Type B pancreatic cell (in vitro differentiated cells): ENCODE data around the gene ESR1. TPM values are rescaled to one million over a fixed set of nuclear protein-coding genes. Genes with fewer than 3 reads are reported as not detected.

Experiments
- DNase-seq: peaks from one replicate; pipeline ENCODE4 v3.0.0; 2021; ENCODE audit warnings: mixed read lengths; ENCODE audit not compliant: unreplicated experiment; ENCODE audit errors: extremely low spot score
- H3K27ac Mint-ChIP-seq: 2 replicates; pipeline ENCODE4 v1.8.0; 2021; ENCODE audit warnings: mild to moderate bottlenecking, mixed read lengths
- H3K27me3 Mint-ChIP-seq: 2 replicates; pipeline ENCODE4 v1.8.0; 2021; ENCODE audit warnings: mixed read lengths
- H3K36me3 Mint-ChIP-seq: 2 replicates; pipeline ENCODE4 v1.8.0; 2021; ENCODE audit warnings: mixed read lengths
- H3K4me1 Mint-ChIP-seq: one replicate; pipeline ENCODE4 v1.8.0; 2021; ENCODE audit warnings: mixed read lengths; ENCODE audit not compliant: unreplicated experiment
- H3K4me3 Mint-ChIP-seq: 2 replicates; pipeline ENCODE4 v1.8.0; 2021; ENCODE audit warnings: mild to moderate bottlenecking, mixed read lengths
- H3K9me3 Mint-ChIP-seq: 2 replicates; pipeline ENCODE4 v1.8.0; 2021; ENCODE audit warnings: mixed read lengths
- total RNA-seq: library from RNA; stranded (reverse); gene quantifications from 2 replicates; pipeline ENCODE4 v1.2.1, GENCODE V29; 2021; ENCODE audit warnings: low replicate concordance
- TF ChIP-seq, protein P1 (sequence below): fragments of 200-600 bp; sonication (generic); conservative IDR thresholded peaks from 2 replicates; pipeline ENCODE4 v1.5.0; 2021; ENCODE audit warnings: antibody characterized with exemption, mild to moderate bottlenecking

ESR1 gene
- total RNA-seq, 1 donor from 2014 or later = 0.24 TPM

DNA sequence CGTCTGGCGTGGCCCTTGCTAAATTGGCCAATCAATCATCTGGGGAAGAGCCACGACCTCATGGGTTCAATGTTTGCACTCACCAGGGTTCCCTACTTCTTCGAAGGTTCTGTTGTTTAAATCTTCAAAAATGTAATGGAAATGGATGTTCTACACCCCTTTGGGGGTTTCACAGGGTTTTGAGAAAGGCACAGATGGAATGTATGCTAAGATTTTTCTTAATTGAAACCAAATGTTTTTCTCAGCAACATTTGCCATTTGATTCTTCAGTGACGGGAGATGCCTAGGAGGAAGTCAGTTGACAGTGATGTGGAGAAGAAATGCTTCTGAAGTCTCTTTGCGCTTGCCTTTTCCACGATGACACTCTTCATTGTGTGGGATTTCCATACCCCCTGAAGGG lies 312.3 kb downstream of the ESR1 start:
- no peak overlapping the region for H3K27ac Mint-ChIP-seq
- no peaks in the 10 kb centered on the region for H3K9me3 Mint-ChIP-seq
- H3K4me1 Mint-ChIP-seq = peaks cover 11% of the 10 kb centered on the region
- H3K4me3 Mint-ChIP-seq = no peak overlapping the region
- H3K27me3 Mint-ChIP-seq = no peaks in the 10 kb centered on the region
- TF ChIP-seq, protein P1, sequence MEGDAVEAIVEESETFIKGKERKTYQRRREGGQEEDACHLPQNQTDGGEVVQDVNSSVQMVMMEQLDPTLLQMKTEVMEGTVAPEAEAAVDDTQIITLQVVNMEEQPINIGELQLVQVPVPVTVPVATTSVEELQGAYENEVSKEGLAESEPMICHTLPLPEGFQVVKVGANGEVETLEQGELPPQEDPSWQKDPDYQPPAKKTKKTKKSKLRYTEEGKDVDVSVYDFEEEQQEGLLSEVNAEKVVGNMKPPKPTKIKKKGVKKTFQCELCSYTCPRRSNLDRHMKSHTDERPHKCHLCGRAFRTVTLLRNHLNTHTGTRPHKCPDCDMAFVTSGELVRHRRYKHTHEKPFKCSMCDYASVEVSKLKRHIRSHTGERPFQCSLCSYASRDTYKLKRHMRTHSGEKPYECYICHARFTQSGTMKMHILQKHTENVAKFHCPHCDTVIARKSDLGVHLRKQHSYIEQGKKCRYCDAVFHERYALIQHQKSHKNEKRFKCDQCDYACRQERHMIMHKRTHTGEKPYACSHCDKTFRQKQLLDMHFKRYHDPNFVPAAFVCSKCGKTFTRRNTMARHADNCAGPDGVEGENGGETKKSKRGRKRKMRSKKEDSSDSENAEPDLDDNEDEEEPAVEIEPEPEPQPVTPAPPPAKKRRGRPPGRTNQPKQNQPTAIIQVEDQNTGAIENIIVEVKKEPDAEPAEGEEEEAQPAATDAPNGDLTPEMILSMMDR = no peak
- DNase-seq = no peak
- peaks cover 10% of the 10 kb centered on the region for H3K36me3 Mint-ChIP-seq

DNA sequence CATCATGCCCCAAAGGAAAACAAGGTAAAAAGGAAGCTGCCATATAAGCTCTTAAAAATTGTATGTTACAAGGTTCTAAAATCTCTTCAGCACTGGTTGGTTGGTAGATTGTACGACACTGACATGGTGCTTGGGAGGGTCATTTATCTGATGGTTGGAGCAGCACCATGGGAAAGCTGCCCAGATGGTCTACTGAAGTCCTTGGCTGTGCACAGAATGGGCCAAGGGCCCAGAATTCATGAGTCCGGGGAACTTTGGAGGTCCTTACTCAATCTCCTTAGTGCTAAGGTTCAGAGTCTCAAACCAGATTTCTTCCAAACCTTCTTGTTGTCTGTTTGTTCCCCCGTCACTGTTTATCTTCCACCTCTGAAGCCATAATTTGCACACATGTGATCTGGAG lies 314.4 kb downstream of the ESR1 start:
- peaks cover 11% of the 10 kb centered on the region for H3K4me1 Mint-ChIP-seq
- TF ChIP-seq, protein P1 = no peak
- no peak overlapping the region for H3K4me3 Mint-ChIP-seq
- no peaks in the 10 kb centered on the region for H3K9me3 Mint-ChIP-seq
- DNase-seq = no peak
- H3K27me3 Mint-ChIP-seq = no peaks in the 10 kb centered on the region
- H3K27ac Mint-ChIP-seq = no peak overlapping the region
- peaks cover 10% of the 10 kb centered on the region for H3K36me3 Mint-ChIP-seq

DNA sequence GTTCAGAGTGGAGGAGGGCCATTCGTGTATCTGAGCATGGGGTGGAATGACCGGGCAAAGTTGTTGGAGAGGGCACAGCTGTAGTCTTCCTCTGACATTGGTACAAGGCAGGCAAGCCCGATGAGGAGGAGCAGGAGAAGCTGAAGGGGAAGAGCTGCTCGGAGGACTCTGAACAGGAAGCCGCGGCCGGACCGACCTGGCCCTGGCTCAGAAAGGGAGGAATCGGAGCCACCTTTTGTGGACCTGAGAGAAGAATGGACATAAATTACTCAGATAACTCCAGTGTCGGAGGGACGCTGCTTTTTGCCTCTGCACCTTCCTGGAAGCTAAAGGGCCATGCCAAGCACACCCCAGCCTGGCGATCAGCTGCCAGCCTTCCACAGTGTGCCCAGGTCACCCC lies 315.0 kb downstream of the ESR1 start:
- no peaks in the 10 kb centered on the region for H3K9me3 Mint-ChIP-seq
- H3K27me3 Mint-ChIP-seq = no peaks in the 10 kb centered on the region
- no peak overlapping the region for H3K4me3 Mint-ChIP-seq
- TF ChIP-seq, protein P1 = no peak
- H3K4me1 Mint-ChIP-seq = peaks cover 12% of the 10 kb centered on the region
- peaks cover 10% of the 10 kb centered on the region for H3K36me3 Mint-ChIP-seq
- no peak overlapping the region for H3K27ac Mint-ChIP-seq
- no peak for DNase-seq

DNA sequence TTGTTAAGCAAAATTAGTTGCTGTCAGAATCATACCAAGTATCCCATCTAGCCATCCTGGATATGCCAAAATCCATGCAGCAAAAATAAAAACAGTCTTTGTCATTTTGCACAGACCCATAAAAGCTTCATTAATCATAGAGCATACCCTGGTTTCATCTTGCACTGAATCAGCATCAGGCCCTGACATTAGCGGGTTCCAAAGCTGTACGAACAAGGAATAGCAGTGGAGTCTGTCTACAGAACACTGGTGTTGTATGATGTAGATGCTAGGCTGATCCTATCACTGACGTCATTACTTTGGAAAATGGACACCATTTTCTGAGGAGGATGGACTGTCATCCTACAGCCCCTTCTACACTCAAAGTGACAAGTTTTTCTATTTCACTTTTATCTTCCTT lies 315.6 kb downstream of the ESR1 start:
- Mint-ChIP-seq H3K4me1 (peaks cover 18% of the 10 kb centered on the region), H3K9me3 (no peaks in the 10 kb centered on the region), H3K27ac (no peak overlapping the region), H3K27me3 (no peaks in the 10 kb centered on the region), H3K36me3 (peaks cover 10% of the 10 kb centered on the region), H3K4me3 (no peak overlapping the region)
- TF ChIP-seq, protein P1 = no peak
- no peak for DNase-seq

DNA sequence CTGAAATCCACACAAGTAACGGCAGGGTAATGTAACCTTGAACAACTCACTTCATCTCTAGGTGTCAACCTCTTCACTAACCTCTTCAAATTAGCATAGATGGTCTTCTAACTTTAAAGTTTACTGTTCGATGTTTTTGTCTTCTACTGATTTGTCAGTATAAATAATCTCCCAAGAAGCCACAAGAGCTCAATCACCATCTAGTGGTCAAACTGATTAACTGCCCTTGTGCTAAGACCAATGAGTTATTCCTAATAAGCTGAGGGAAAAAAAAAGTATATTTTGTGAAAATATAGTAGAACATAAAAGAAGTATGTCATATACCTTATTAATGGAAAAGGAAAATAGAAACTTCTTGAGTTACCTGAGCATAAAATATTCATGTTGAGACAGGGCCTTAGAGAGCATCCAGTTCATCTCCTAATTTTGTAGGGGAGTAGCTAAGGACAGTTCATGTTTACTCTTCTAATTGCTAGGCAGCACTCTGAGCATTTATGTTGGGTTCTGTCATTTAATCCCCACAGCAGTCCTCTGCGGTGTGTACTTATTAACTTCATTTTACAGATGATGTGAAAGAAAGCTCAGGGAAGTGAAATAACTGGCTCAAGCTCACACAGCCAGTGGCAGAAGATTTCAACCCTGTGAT lies 317.1 kb downstream of the ESR1 start:
- H3K27me3 Mint-ChIP-seq = no peaks in the 10 kb centered on the region
- H3K36me3 Mint-ChIP-seq = peaks cover 17% of the 10 kb centered on the region
- no peak for DNase-seq
- no peak overlapping the region for H3K27ac Mint-ChIP-seq
- H3K4me3 Mint-ChIP-seq = no peak overlapping the region
- H3K4me1 Mint-ChIP-seq = peaks cover 27% of the 10 kb centered on the region
- TF ChIP-seq, protein P1 = peak; percentile 80
- no peaks in the 10 kb centered on the region for H3K9me3 Mint-ChIP-seq
